ENCODE data around the gene RAE1. TPM values are rescaled to one million over a fixed set of nuclear protein-coding genes. Genes with fewer than 3 reads are reported as not detected.

Gene RAE1
- total RNA-seq, 1 experiment from 2014 or later = 31.3 TPM

DNA sequence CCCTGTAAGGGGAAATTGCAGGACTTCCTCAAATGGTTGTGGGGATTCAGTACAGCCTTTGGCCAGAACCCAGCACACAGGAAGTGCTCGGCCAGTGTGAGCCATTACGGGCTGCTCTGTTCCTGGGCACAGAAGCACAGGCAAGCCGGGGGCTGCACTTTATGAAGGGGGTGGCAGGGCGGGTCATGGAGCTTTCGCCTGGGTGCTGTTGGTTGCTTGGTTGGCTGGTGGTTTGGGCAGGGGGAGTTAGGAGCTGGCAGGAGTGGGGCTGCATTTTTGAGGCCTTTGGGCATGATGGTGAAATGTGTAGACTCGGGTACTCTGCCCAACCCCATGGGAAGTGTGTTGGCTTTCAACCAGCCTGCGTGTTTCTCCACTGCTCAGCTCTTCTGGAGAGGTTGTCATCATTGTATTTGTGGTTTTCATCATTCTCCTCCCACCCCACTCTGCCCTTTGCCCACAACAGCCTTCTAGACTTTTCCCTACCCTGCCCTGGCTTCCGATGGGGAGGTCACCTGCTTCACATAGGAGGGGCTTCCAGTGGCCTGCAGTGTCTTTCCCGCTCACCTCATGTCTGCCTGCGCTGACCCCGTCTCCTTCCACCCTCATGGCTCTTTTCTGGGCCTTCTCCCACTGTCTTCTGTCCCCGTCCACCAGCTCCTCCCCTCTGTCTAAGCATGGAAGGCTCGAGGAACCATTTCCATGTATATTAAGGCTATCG is 24.0 kb downstream of the RAE1 start:
- CTCF ChIA-PET = no interaction called here
- no peaks in the 10 kb centered on the region for H3K27me3 Mint-ChIP-seq (ENCODE audit: low read depth)
- no peak for DNase-seq (ENCODE audit: low spot score)
- TF ChIP-seq GRHL2 (CRISPR knock-in tag; IDR thresholded peaks at IDR 0.05; ENCODE audit: insufficient replicate concordance, severe bottlenecking) (no peak), KAT7 (CRISPR knock-in tag; IDR thresholded peaks at IDR 0.05; ENCODE audit: borderline replicate concordance) (no peak), NR3C1 (CRISPR knock-in tag; conservative IDR thresholded peaks at IDR 0.05; ENCODE audit: low read depth) (no peak), ZNF416 (CRISPR knock-in tag; IDR thresholded peaks at IDR 0.05) (no peak), EMX1 (CRISPR knock-in tag; IDR thresholded peaks at IDR 0.05) (no peak), GTF2I (CRISPR knock-in tag; conservative IDR thresholded peaks at IDR 0.05) (no peak), ZNF396 (CRISPR knock-in tag; IDR thresholded peaks at IDR 0.05; ENCODE audit: borderline replicate concordance) (no peak), IRF2 (CRISPR knock-in tag; IDR thresholded peaks at IDR 0.05; ENCODE audit: borderline replicate concordance, low read depth) (no peak), CBFB (CRISPR knock-in tag; IDR thresholded peaks at IDR 0.05; ENCODE audit: low read depth) (no peak), PRRX2 (CRISPR knock-in tag; IDR thresholded peaks at IDR 0.05) (no peak), JUN (CRISPR knock-in tag; IDR thresholded peaks at IDR 0.05) (no peak), HMGA2 (CRISPR knock-in tag; IDR thresholded peaks at IDR 0.05) (no peak), ZNF317 (CRISPR knock-in tag; IDR thresholded peaks at IDR 0.05; ENCODE audit: borderline replicate concordance, low read depth) (no peak), NR2C2 (CRISPR knock-in tag; IDR thresholded peaks at IDR 0.05) (no peak), TEAD4 (CRISPR knock-in tag; IDR thresholded peaks at IDR 0.05) (no peak)
- TF ChIP-seq, protein P1, sequence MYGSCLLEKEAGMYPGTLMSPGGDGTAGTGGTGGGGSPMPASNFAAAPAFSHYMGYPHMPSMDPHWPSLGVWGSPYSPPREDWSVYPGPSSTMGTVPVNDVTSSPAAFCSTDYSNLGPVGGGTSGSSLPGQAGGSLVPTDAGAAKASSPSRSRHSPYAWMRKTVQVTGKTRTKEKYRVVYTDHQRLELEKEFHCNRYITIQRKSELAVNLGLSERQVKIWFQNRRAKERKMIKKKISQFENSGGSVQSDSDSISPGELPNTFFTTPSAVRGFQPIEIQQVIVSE (CRISPR knock-in tag; IDR thresholded peaks at IDR 0.05; ENCODE audit: borderline replicate concordance) = no peak
- TF ChIP-seq, protein P2, sequence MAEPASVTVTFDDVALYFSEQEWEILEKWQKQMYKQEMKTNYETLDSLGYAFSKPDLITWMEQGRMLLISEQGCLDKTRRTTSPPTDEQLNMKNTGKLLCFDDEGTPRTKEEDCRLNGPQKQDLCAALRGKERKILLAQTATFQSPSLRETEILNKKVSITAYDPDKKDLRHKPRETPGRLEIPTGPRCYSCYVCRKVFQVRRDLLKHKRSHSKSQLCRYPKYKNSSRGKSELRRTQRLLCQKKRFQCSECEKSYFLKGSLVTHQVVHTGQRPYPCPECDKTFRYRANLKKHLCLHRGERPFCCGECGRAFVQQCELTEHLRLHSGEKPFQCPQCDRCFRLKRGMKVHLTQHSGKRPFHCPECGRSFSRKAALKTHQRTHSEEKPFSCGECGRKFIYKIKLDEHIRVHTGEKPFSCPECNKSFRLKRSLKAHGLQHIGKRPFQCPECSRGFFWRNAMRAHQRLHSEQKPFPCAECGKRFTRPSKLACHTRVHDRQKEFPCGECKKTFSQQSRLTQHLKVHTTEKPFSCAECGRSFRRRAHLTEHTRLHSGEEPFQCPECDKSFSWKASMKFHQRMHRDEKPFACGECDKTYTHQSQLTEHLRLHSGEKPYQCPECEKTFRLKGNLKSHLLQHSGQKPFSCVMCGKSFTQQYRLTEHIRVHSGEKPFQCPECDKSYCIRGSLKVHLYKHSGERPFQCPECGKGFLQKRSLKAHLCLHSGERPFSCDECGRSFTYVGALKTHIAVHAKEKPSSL (CRISPR knock-in tag; conservative IDR thresholded peaks at IDR 0.05) = no peak
- TF ChIP-seq, protein P3, sequence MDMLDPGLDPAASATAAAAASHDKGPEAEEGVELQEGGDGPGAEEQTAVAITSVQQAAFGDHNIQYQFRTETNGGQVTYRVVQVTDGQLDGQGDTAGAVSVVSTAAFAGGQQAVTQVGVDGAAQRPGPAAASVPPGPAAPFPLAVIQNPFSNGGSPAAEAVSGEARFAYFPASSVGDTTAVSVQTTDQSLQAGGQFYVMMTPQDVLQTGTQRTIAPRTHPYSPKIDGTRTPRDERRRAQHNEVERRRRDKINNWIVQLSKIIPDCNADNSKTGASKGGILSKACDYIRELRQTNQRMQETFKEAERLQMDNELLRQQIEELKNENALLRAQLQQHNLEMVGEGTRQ (CRISPR knock-in tag; IDR thresholded peaks at IDR 0.05) = no peak
- TF ChIP-seq, protein P4, sequence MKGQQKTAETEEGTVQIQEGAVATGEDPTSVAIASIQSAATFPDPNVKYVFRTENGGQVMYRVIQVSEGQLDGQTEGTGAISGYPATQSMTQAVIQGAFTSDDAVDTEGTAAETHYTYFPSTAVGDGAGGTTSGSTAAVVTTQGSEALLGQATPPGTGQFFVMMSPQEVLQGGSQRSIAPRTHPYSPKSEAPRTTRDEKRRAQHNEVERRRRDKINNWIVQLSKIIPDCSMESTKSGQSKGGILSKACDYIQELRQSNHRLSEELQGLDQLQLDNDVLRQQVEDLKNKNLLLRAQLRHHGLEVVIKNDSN (CRISPR knock-in tag; IDR thresholded peaks at IDR 0.05) = no peak
- TF ChIP-seq, protein P5, sequence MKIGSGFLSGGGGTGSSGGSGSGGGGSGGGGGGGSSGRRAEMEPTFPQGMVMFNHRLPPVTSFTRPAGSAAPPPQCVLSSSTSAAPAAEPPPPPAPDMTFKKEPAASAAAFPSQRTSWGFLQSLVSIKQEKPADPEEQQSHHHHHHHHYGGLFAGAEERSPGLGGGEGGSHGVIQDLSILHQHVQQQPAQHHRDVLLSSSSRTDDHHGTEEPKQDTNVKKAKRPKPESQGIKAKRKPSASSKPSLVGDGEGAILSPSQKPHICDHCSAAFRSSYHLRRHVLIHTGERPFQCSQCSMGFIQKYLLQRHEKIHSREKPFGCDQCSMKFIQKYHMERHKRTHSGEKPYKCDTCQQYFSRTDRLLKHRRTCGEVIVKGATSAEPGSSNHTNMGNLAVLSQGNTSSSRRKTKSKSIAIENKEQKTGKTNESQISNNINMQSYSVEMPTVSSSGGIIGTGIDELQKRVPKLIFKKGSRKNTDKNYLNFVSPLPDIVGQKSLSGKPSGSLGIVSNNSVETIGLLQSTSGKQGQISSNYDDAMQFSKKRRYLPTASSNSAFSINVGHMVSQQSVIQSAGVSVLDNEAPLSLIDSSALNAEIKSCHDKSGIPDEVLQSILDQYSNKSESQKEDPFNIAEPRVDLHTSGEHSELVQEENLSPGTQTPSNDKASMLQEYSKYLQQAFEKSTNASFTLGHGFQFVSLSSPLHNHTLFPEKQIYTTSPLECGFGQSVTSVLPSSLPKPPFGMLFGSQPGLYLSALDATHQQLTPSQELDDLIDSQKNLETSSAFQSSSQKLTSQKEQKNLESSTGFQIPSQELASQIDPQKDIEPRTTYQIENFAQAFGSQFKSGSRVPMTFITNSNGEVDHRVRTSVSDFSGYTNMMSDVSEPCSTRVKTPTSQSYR (CRISPR knock-in tag; IDR thresholded peaks at IDR 0.05) = no peak
- ATAC-seq = no peak
- H3K9me3 Mint-ChIP-seq = no peaks in the 10 kb centered on the region
- H3K36me3 Mint-ChIP-seq = peaks cover 71% of the 10 kb centered on the region
- peak overlapping the region; percentile 60 for H3K27ac Mint-ChIP-seq
- H3K4me1 Mint-ChIP-seq = peaks cover 12% of the 10 kb centered on the region
- POLR2A ChIA-PET = no interaction called here
- H3K4me3 Mint-ChIP-seq = no peak overlapping the region

Measured in WTC11 (cell line).